GM12872 (cell line): ENCODE measurements around the gene KCNMA1.

Experiments used
- CTCF ChIP-seq: IDR thresholded peaks from 3 replicates; pipeline ENCODE4 v1.5.1; 2011; ENCODE audit warnings: low read depth, mild to moderate bottlenecking, low read length, moderate library complexity; ENCODE audit not compliant: insufficient read depth

Gene KCNMA1

DNA sequence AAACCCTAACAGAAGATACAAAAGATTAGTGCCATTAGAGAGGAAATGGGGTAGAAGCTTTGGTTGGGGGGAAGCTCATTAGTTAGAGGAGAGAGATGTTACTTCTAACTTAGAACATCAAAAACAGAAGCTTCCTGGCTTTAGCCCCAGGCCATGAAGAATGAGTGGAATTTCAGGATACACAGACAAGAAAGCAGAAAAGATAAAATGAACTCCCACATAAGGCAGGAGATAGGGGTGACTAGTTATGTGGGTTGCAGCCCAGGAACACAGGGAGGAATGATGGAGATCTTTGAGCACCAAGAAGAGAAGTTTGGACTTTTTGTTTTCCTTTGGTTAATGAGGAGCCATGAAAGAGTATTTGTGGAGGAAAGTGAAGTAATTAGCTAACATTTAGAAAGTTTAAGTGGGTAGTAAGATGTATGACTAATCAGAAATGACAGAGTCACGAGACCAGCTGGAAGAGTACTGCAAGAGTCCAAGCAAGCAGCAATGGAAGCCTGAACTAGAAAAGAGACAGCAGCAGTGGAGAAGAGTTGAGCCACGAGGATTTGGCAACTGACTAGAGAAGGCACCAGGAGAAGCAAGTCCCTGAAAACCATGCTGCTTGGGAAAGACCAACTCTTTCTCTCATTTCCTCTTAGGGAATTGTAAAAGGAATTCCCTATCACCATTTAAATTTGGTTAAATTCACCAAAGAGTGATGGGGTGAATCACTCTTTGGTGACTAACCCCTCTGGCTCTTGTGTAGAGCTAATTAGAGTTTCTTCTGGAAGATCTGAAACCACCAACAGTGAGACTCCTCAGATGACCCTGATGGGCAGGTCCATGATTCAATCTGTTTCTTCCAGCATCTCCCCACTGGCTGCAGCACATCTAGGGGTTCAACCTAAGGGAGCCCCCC is 131.9 kb downstream of the KCNMA1 start:
- TF ChIP-seq CTCF = no peak

DNA sequence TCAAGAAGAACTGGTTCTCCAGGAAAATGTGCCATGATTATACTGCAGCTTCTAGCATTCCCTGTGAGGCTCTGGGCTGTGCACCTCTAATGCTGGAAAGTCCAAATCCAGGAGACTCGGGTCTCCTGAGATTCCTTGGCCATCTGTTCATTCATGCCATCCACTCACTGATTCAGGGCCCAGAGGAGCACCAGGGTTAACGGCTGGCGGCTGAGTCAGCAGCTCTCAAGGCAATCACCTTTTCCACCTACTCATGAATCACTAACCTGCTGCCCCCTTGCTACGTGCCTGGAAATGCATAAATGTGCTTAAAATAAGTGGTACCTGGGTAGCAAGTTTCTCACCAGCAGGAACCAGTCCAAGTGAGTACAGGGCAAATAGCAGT is 132.7 kb downstream of the KCNMA1 start:
- no peak for TF ChIP-seq CTCF

- no peak for TF ChIP-seq CTCF
Observed at GRCh38 chr10:77504196-77504872, 133.3 kb downstream of the KCNMA1 start.

- TF ChIP-seq CTCF = no peak
Observed at GRCh38 chr10:77501846-77502261, 135.8 kb downstream of the KCNMA1 start.

DNA sequence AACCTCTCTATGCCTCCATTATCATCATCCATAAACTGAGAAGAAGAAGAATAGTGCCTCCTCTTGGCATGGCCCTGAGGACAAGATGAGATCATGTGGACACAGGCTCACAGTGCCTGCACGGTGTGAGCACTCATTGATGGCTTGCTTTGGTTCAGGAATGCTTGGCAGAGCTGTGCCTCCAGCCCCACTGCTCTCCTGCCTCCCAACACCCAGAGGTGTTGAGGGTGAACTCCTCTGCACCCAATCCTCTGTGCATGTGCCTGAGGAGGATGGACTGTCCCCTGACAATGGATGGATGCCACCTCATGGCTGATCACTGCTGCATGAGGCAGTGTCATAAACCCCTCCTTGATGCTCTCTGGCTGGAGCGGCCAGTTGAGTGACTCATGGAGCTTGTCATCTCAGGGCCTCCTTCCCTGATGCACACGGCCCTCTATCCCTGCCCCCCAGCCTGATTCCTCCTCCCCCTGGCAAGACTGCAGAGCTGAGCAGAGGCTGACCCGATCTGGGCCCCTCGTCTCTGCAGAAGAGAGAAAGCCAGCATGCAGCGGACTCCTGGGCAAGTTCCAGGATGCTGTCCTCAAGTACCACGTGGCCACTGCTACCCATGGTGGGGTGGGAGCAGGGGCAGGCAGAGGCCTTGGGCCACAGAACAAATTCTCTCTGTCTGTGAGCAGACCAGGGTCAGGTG is 136.3 kb downstream of the KCNMA1 start:
- no peak for TF ChIP-seq CTCF

GRCh38 chr10:77500754-77501151 is 136.9 kb downstream of the KCNMA1 start:
- TF ChIP-seq CTCF = no peak

DNA sequence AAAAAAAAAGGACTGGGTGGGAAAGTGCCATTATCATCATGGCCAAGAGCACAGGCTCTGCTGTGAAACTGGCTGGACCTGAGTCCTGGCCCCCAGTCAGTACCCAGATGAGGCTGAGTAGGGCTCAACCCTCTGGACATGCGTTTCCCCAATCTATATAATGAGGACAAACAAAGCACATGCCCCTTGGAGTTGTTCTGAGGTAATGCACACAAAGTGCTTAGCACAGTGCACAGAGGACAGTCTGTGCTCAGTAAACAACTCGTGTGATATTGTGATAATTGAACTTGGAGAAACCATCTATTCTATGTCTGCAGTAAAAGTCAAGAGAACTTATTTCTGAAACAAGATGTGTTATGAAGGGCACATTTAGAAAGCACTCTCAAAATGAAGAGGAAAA is 138.8 kb downstream of the KCNMA1 start:
- TF ChIP-seq CTCF = no peak
